Lower lobe of right lung (tissue), 2 donors: ENCODE data around the gene PSMD8. TPM values are rescaled to one million over a fixed set of nuclear protein-coding genes. Genes with fewer than 3 reads are reported as not detected.
"Not testable (repeated sequence)": the region's sequence is repeated elsewhere in the genome, so short reads cannot be mapped to it uniquely, and the experiment has no call there.

Experiments used
- ATAC-seq, 2 donors: fragments of 200-7000 bp; cut with Tn5 transposase; one replicate each; pipeline ENCODE4 v1.9.1; 2020 to 2022; ENCODE audit warnings: mild to moderate bottlenecking in 2 of 2, moderate library complexity in 2 of 2
- DNase-seq: peaks from one replicate; pipeline ENCODE4 v3.0.0-alpha.2; 2020
- H3K27ac ChIP-seq: fragments of 200-600 bp; one replicate; pipeline ENCODE4 v1.8.0; 2022
- H3K27me3 ChIP-seq: fragments of 200-600 bp; one replicate; pipeline ENCODE4 v1.8.0; 2022; ENCODE audit warnings: low read depth
- H3K36me3 ChIP-seq: fragments of 200-600 bp; one replicate; pipeline ENCODE4 v1.8.0; 2022; ENCODE audit warnings: mild to moderate bottlenecking
- H3K4me1 ChIP-seq: fragments of 200-600 bp; one replicate; pipeline ENCODE4 v1.8.0; 2022
- H3K4me3 ChIP-seq: fragments of 200-600 bp; one replicate; pipeline ENCODE4 v1.8.0; 2022; ENCODE audit warnings: mild to moderate bottlenecking
- H3K9me3 ChIP-seq: fragments of 200-600 bp; one replicate; pipeline ENCODE4 v1.8.0; 2022
- intact Hi-C: fragments of 100-400 bp; cut with DNase I; formaldehyde crosslinking; loops from one replicate; pipeline ENCODE4 v1.11.0; 2022
- total RNA-seq: library from RNA; stranded (reverse); fragmentation: NEBNext Ultra II Directional; extraction: Animal tissue kit (Norgen Biotek cat#: 25700); gene quantifications from one replicate; pipeline ENCODE4 v1.2.1, GENCODE V29; 2021
- TF ChIP-seq, protein P1 (sequence below): fragments of 200-600 bp; IDR thresholded peaks from one replicate; pipeline ENCODE4 v1.8.0; 2022; ENCODE audit warnings: antibody characterized with exemption, mild to moderate bottlenecking
- donor health status: DM: no; HTN: yes; CAD: no; lungs with severe emphysema.

The PSMD8 gene
- total RNA-seq, 1 donor from 2014 or later, result 113 TPM

GRCh38 chr19:38411041-38411712 lies 36.8 kb downstream of the PSMD8 start:
- Histone ChIP-seq H3K27ac (no peak overlapping the region), H3K9me3 (no peaks in the 10 kb centered on the region), H3K4me1 (no peaks in the 10 kb centered on the region), H3K4me3 (no peak overlapping the region), H3K27me3 (no peaks in the 10 kb centered on the region), H3K36me3 (peaks cover 22% of the 10 kb centered on the region)
- TF ChIP-seq, protein P1, sequence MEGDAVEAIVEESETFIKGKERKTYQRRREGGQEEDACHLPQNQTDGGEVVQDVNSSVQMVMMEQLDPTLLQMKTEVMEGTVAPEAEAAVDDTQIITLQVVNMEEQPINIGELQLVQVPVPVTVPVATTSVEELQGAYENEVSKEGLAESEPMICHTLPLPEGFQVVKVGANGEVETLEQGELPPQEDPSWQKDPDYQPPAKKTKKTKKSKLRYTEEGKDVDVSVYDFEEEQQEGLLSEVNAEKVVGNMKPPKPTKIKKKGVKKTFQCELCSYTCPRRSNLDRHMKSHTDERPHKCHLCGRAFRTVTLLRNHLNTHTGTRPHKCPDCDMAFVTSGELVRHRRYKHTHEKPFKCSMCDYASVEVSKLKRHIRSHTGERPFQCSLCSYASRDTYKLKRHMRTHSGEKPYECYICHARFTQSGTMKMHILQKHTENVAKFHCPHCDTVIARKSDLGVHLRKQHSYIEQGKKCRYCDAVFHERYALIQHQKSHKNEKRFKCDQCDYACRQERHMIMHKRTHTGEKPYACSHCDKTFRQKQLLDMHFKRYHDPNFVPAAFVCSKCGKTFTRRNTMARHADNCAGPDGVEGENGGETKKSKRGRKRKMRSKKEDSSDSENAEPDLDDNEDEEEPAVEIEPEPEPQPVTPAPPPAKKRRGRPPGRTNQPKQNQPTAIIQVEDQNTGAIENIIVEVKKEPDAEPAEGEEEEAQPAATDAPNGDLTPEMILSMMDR, result no peak
- intact Hi-C loops, result no loop called here
- no peak for DNase-seq
- no peak for ATAC-seq

DNA sequence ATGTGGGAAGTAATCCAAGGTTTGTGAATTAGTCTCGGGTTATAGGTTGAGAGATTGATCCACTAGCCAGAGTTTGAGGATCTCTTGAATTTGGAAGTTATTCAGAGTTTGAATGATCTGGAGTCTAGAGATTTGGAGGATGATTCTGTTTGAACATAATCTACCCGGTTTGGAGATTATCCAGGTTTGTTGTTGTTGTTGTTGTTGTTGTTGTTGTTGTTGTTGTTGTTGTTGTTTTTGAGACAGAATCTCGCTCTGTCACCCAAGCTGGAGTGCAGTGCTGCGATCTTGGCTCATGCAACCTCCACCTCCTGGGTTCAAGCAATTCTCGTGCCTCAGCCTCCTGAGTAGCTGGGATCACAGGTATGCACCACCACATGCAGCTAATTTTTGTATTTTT lies 37.5 kb downstream of the PSMD8 start:
- H3K36me3 ChIP-seq, result peaks cover 15% of the 10 kb centered on the region
- H3K9me3 ChIP-seq, H3K4me1 ChIP-seq, H3K27me3 ChIP-seq, ATAC-seq, H3K4me3 ChIP-seq, DNase-seq, intact Hi-C loops, H3K27ac ChIP-seq: not testable (repeated sequence)

- DNase-seq (no peak), ATAC-seq (no peak)
- intact Hi-C loops, result no loop called here
- H3K4me3 ChIP-seq, result no peak overlapping the region
- no peaks in the 10 kb centered on the region for H3K27me3 ChIP-seq
- no peaks in the 10 kb centered on the region for H3K9me3 ChIP-seq
- H3K36me3 ChIP-seq, result peaks cover 10% of the 10 kb centered on the region
- no peak overlapping the region for H3K27ac ChIP-seq
- TF ChIP-seq, protein P1, result no peak
- H3K4me1 ChIP-seq, result peaks cover 2% of the 10 kb centered on the region
These were observed 38.1 kb downstream of the PSMD8 start for GRCh38 chr19:38412491-38412890.

GRCh38 chr19:38412961-38413360 lies 38.6 kb downstream of the PSMD8 start:
- Histone ChIP-seq H3K36me3 (peaks cover 7% of the 10 kb centered on the region), H3K9me3 (no peaks in the 10 kb centered on the region), H3K27me3 (no peaks in the 10 kb centered on the region), H3K4me3 (no peak overlapping the region), H3K27ac (no peak overlapping the region), H3K4me1 (peaks cover 7% of the 10 kb centered on the region)
- intact Hi-C loops, result no loop called here
- ATAC-seq (no peak), DNase-seq (no peak)
- TF ChIP-seq, protein P1, result no peak

- intact Hi-C loops, result no loop called here
- Histone ChIP-seq H3K27ac (no peak overlapping the region), H3K4me3 (no peak overlapping the region), H3K4me1 (peaks cover 12% of the 10 kb centered on the region), H3K36me3 (peaks cover 3% of the 10 kb centered on the region), H3K27me3 (no peaks in the 10 kb centered on the region), H3K9me3 (no peaks in the 10 kb centered on the region)
- DNase-seq (no peak), ATAC-seq (no peak)
- TF ChIP-seq, protein P1, result no peak
These were observed 39.0 kb downstream of the PSMD8 start for GRCh38 chr19:38413416-38413815.

DNA sequence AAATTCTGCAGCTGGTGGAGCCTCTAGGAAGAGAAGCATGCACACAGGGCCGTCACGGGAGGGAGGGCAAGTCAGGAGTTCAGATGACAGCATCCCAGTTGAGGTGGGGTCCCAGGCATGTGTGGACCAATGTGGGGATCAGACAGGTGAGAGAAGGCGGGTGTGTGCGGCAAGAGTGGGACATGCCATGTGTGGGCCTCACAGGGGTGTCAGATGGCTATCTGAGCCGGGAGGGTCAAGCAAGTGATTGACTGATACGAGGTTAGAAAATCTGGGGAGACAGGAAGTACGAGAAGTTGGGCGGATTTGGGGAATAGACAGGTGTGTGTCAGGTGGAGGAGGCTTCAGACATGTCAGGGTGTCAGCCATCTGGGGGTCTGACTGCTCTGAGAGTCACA lies 42.8 kb downstream of the PSMD8 start:
- H3K36me3 ChIP-seq, result no peaks in the 10 kb centered on the region
- peak overlapping the region; percentile 44 for H3K27ac ChIP-seq
- DNase-seq, result no peak
- peaks cover 12% of the 10 kb centered on the region for H3K4me1 ChIP-seq
- ATAC-seq, result no peak
- intact Hi-C loops, result no loop called here
- H3K27me3 ChIP-seq, result no peaks in the 10 kb centered on the region
- TF ChIP-seq, protein P1, result no peak
- H3K4me3 ChIP-seq, result no peak overlapping the region
- H3K9me3 ChIP-seq, result no peaks in the 10 kb centered on the region
